Mononuclear cell (primary cell): ENCODE results near the gene KCNT1. TPM values are rescaled to one million over a fixed set of nuclear protein-coding genes. Genes with fewer than 3 reads are reported as not detected.

Experiments
- H3K27me3 ChIP-seq: 2 replicates; pipeline ENCODE4 v1.6.0; 2011; ENCODE audit warnings: low read length, control low read depth; ENCODE audit not compliant: insufficient read depth
- H3K4me1 ChIP-seq: 2 replicates; pipeline ENCODE4 v1.5.1; 2011; ENCODE audit warnings: mild to moderate bottlenecking, low read length, control low read depth; ENCODE audit not compliant: insufficient read depth
- H3K4me3 ChIP-seq: 2 replicates; pipeline ENCODE4 v1.5.1; 2011; ENCODE audit warnings: mild to moderate bottlenecking, low read length, moderate library complexity
- H3K9me3 ChIP-seq: 2 replicates; pipeline ENCODE4 v1.5.1; 2011; ENCODE audit warnings: low read depth, mild to moderate bottlenecking, control low read depth, low read length
- total RNA-seq: library from RNA; depleted of rRNA; stranded (reverse); fragments of >200 nt; gene quantifications from one replicate; pipeline ENCODE4 v1.2.3, GENCODE V29; 2012

KCNT1 gene
- total RNA-seq, 1 donor = 0.10 TPM

GRCh38 chr9:135789838-135790291, 87.9 kb downstream of the KCNT1 start:
- Histone ChIP-seq H3K27me3 (no peaks in the 10 kb centered on the region), H3K4me3 (no peak overlapping the region)

DNA sequence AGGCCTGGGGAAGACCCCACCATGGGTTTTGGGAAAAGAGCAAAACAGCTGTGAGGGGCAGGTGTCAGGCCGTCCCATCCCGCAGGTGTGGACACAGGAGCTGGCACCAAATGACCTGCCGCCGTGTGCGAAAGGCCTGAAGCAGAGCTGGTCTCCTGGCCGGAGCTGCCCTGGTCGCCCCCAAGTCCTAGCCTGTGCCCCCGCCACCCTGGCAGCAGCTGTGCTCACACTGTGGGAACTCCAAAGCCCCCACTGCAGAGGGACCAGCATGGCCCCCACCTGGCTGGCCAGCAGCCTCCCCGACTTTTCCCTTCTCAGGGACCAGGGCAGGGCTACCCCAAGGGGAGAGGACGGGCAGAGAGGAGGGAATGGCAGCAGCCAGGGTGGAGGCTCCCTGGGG, 88.4 kb downstream of the KCNT1 start:
- Histone ChIP-seq H3K27me3 (no peaks in the 10 kb centered on the region), H3K4me3 (no peak overlapping the region), H3K4me1 (no peaks in the 10 kb centered on the region), H3K9me3 (no peaks in the 10 kb centered on the region)

More at GRCh38 chr9:135789838-135790291, 87.9 kb downstream of the KCNT1 start:
- H3K4me1 ChIP-seq = no peaks in the 10 kb centered on the region
- H3K9me3 ChIP-seq = no peaks in the 10 kb centered on the region

DNA sequence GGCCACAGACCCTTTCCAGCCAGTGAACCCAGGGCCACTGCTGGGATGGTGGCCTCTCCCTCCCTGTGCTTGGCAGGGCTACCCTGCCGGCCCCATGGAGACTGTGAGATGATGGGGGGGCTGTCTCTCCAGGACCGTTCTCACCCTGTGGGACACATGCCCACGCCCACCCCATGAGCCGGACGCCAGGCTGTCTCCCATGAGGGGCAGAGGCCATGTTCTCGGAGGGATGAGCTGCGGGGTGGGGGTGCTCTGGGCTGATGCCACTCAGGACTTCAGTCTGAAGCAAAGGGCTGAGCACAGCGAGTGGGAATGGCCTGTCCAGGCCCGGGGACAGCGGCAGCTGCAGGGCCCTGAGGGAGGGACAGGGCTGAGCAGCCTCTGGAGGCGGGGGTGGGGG, 88.9 kb downstream of the KCNT1 start:
- H3K27me3 ChIP-seq = no peaks in the 10 kb centered on the region
- no peak overlapping the region for H3K4me3 ChIP-seq
- no peaks in the 10 kb centered on the region for H3K4me1 ChIP-seq
- H3K9me3 ChIP-seq = no peaks in the 10 kb centered on the region

DNA sequence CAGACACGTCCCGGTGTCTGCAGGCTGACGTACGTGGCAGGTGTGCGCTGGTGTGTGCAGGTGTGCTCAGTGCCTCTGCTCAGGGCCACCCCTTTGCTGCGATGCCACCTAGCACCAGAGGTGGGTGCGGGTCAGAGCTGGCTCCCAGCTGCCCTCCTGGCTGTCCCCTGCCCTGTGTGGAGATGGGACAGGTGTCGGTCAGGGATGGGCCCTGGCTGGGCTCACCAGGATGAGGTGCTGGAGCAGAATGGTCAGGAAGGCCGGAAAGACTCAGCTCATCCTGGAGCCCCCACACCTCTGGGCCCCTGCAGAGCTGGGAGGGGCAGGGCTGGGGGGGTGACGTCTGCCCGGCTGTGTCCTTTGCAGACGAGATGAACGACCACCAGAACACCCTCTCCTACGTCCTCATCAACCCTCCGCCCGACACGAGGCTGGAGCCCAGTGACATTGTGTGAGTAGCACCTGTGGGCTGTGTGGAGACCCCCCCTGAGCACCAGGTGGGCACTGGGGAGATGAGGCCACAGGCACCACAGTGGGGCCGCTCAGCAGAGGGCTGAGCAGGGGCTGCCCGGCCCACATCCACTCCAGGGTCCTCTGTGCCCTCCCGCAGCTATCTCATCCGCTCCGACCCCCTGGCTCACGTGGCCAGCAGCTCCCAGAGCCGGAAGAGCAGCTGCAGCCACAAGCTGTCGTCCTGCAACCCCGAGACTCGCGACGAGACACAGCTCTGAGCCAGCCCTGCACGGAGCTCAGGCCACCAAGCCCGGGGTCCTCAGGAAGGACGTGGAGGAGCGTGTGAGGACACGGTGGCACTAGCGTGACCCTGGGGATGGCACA, 89.7 kb downstream of the KCNT1 start:
- Histone ChIP-seq H3K9me3 (no peaks in the 10 kb centered on the region), H3K4me1 (no peaks in the 10 kb centered on the region), H3K27me3 (no peaks in the 10 kb centered on the region), H3K4me3 (no peak overlapping the region)

DNA sequence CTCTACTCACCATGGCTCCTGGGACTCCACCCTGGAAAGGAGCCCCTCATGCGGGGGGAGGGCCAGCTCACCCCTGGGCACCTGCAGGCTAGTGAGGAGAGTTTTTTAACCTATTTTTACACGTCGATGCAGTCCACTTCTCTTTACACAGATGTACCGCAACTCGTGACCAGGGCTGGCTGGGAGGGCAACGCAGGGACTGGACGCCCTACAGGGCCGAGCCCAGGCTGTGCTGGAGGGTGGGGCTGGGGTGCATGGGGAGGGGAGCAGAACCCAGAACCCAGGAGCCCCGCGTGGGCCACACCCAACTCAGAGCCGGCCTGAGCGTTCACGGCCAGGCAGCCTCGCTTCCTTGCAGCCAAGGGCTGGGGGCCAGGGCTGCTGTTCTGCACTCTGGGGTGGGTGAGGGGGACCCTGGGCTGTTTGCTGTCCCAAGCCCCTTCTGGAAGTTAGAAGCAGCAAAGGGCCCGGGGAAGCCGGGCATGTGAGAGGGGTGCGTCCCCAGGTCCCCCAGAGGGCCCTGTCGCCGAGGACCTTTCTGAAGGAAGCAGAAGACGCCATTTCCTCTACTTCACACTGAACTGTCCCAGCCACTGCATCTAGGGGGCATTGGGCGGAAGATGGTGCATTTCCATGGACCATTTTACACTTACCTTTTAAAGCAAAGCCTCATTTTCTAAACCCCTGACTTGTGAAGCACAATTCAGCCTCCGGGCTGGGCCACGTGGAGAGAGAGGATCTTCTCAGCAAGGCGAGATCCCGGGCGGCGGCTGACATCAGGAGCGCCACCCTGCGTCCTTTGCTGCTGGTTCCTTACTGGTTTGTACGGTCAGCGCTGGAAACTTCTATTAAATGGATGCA, 90.5 kb downstream of the KCNT1 start:
- no peaks in the 10 kb centered on the region for H3K9me3 ChIP-seq
- H3K4me1 ChIP-seq = no peaks in the 10 kb centered on the region
- no peak overlapping the region for H3K4me3 ChIP-seq
- no peaks in the 10 kb centered on the region for H3K27me3 ChIP-seq

GRCh38 chr9:135793221-135794056, 91.5 kb downstream of the KCNT1 start:
- Histone ChIP-seq H3K4me1 (no peaks in the 10 kb centered on the region), H3K27me3 (no peaks in the 10 kb centered on the region), H3K4me3 (no peak overlapping the region), H3K9me3 (no peaks in the 10 kb centered on the region)

DNA sequence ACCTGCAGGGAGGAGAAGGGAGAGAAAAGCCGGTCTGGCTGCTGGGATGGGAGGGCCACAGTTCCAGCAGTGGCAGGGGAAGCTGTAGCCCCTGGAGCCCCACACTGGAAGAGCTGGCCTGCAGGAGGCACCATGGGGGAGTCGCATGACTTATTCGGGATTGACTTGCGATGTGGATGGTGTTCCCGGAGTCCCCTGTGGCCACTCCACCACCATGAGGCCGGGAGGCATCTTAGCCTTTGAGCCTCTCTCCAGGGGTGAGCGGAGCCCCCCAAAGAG, 92.0 kb downstream of the KCNT1 start:
- Histone ChIP-seq H3K9me3 (no peaks in the 10 kb centered on the region), H3K4me3 (no peak overlapping the region), H3K4me1 (no peaks in the 10 kb centered on the region), H3K27me3 (no peaks in the 10 kb centered on the region)

GRCh38 chr9:135794361-135794885, 92.4 kb downstream of the KCNT1 start:
- H3K27me3 ChIP-seq = no peaks in the 10 kb centered on the region
- H3K9me3 ChIP-seq = no peaks in the 10 kb centered on the region
- no peak overlapping the region for H3K4me3 ChIP-seq
- no peaks in the 10 kb centered on the region for H3K4me1 ChIP-seq

DNA sequence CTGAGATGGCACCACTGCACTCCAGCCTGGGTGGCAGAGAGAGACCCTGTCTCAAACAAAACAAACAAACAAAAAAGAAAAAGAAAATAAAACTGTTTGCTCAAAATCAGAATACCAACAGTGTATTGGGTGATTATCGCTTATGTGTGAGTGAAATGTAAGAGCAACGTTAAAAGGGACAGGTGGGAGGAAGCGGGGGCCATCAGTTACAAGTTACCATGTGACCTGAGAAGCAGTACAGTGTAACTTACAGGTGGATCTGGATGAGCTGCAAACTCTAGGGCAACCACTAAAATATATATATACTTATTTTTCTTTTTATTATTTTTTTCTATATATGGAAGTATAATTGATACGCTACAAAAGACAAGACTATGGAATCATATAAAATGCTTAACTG, 93.4 kb downstream of the KCNT1 start:
- no peaks in the 10 kb centered on the region for H3K9me3 ChIP-seq
- H3K27me3 ChIP-seq = no peaks in the 10 kb centered on the region
- H3K4me1 ChIP-seq = no peaks in the 10 kb centered on the region
- H3K4me3 ChIP-seq = no peak overlapping the region

DNA sequence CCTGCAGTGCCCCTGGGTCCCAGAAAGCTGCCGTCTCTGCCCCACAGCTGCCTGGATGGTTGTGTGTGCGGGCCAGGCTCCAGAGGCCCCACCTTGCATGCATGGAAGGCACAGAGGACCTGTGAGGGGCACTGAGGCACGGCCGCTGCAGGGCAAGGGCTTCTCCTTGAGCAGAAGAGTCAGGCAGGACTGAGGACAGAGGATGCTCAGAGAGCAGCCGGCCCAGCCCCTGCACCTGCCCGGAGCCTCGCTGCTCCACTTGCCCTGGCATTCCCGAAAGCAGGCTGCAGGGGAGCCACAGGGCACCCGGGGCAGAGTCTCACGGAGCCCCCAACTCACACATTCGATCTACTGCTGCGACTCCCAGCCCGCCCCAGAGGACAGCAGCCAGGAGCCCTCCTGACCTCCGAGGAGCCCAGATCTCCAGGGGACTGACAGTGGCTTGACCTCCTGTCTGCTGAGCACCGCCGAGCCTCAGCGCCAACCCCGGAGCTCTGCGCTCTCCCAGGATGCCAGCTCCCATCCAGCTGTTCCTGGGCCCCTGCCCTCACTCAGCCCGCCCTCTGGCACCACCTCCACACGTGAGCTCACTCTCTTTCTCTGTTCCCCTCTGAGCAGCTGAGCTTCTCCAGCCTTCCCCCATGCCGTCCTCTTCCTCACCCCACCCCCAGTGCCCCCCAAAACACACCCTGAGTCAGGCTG, 95.0 kb downstream of the KCNT1 start:
- Histone ChIP-seq H3K27me3 (no peaks in the 10 kb centered on the region), H3K4me1 (no peaks in the 10 kb centered on the region), H3K4me3 (no peak overlapping the region), H3K9me3 (no peaks in the 10 kb centered on the region)

DNA sequence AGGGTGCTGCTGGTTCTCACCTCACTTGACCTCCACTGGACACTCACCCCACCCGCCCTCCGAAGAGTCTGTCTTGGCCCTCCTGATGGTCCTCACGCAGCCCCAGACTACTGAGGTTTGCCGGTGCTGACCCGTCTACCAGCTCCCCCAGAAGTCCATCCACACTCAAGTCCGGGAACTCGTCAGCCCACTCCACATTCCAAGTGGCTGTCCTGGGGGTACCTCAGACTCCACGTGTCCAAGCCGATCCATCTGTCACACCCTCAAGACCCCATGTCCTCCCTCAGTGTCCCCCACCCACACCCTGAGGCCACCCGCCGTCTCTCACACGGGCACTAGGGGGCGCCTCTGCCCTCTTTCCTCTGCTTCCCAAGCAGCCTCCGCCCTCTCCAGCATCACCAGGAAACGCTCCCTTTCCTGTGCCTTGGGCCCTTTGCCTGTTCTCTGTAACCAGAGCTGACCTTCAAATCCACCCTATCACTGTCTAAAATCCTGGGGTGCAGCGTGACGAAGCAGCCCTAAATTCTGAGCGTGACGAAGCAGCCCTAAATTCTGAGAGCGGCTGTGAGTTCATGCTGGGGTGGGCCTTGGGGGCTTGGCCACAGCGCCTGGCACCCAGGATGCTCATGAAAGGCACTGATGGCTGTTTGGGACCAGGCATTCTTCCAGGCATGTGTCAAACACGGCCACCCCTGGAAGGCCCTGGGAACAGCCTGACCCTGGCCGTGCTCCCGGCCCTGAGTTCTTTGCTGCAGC, 95.7 kb downstream of the KCNT1 start:
- Histone ChIP-seq H3K27me3 (no peaks in the 10 kb centered on the region), H3K9me3 (no peaks in the 10 kb centered on the region), H3K4me1 (no peaks in the 10 kb centered on the region), H3K4me3 (no peak overlapping the region)

DNA sequence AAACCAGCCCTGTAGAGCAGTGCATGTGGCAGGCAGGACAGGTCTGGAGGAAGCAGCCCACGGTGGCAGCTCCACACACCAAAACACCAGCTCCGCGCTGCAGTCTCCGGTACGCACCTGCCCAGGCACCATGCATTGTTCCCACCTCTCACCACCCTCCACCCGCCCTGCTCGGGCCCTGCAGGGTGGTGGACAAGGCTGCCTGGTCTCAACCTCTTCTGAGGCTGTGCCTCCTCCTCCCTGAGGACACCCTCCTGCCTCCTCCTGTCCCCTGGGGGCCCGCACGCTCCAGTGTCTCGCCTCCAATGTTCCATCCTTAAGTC, 96.2 kb downstream of the KCNT1 start:
- Histone ChIP-seq H3K4me3 (no peak overlapping the region), H3K27me3 (no peaks in the 10 kb centered on the region), H3K4me1 (no peaks in the 10 kb centered on the region), H3K9me3 (no peaks in the 10 kb centered on the region)

GRCh38 chr9:135799261-135799660, 97.3 kb downstream of the KCNT1 start:
- H3K9me3 ChIP-seq = no peaks in the 10 kb centered on the region
- no peaks in the 10 kb centered on the region for H3K27me3 ChIP-seq
- H3K4me1 ChIP-seq = no peaks in the 10 kb centered on the region
- H3K4me3 ChIP-seq = no peak overlapping the region

DNA sequence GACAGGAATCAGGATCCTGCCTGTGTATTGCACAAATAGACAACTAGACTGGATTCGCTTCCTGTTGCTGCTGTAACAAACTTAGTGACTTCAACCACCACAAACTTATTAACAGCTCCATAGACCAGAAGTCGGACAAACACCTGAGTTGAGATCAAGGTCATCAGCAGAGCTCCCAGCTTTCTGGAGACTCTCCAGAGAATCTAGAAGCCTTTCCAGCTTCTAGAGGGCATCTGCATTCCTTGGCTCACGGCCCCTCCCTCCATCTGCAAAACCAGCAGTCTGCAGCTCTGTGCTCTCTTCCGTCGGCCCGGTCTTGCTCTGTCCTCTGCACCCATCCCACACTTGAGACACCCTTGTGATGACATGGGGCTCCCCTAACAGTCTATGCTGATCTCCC, 99.1 kb downstream of the KCNT1 start:
- H3K4me1 ChIP-seq = no peaks in the 10 kb centered on the region
- no peaks in the 10 kb centered on the region for H3K27me3 ChIP-seq
- no peak overlapping the region for H3K4me3 ChIP-seq
- H3K9me3 ChIP-seq = no peaks in the 10 kb centered on the region
